ENCODE data around the gene ANHX.

ANHX gene

GRCh38 chr12:133251732-133252131 is 16.1 kb upstream of the ANHX start:
- no peaks in the 10 kb centered on the region for H4K20me1 ChIP-seq (ENCODE audit: insufficient read depth)
- no peaks in the 10 kb centered on the region for H3K4me1 ChIP-seq (ENCODE audit: low read depth, poor library complexity, severe bottlenecking)

GRCh38 chr12:133236556-133236955 is 879 bp upstream of the ANHX start:
- H3K9ac ChIP-seq, result no peak overlapping the region
- no peak for TF ChIP-seq CTCF (conservative IDR thresholded peaks at IDR 0.05; ENCODE audit: low read depth, low read length)
- no peaks in the 10 kb centered on the region for H3K27me3 ChIP-seq (ENCODE audit: insufficient read depth, low read depth)
- no peak overlapping the region for H3K27ac ChIP-seq
- H3K79me2 ChIP-seq (ENCODE audit: insufficient read depth, low read depth), result no peaks in the 10 kb centered on the region
- H3K36me3 ChIP-seq (ENCODE audit: insufficient read depth), result no peaks in the 10 kb centered on the region
- H2AFZ ChIP-seq (ENCODE audit: low read depth), result no peak overlapping the region
- no peaks in the 10 kb centered on the region for H3K4me1 ChIP-seq (ENCODE audit: low read depth, poor library complexity, severe bottlenecking)
- no peak overlapping the region for H3K4me3 ChIP-seq (IDR thresholded peaks at IDR 0.05; ENCODE audit: insufficient read depth, low read depth, low read length)
- H4K20me1 ChIP-seq (ENCODE audit: insufficient read depth), result no peaks in the 10 kb centered on the region
- no peak overlapping the region for H3K4me2 ChIP-seq

More at GRCh38 chr12:133251732-133252131, 16.1 kb upstream of the ANHX start:
- no peak overlapping the region for H3K4me3 ChIP-seq (IDR thresholded peaks at IDR 0.05; ENCODE audit: insufficient read depth, low read depth, low read length)
- H3K4me2 ChIP-seq, result no peak overlapping the region
- no peak overlapping the region for H2AFZ ChIP-seq (ENCODE audit: low read depth)
- no peaks in the 10 kb centered on the region for H3K27me3 ChIP-seq (ENCODE audit: insufficient read depth, low read depth)
- H3K27ac ChIP-seq, result no peak overlapping the region
- H3K9ac ChIP-seq, result no peak overlapping the region
- H3K36me3 ChIP-seq (ENCODE audit: insufficient read depth), result no peaks in the 10 kb centered on the region
- TF ChIP-seq CTCF (conservative IDR thresholded peaks at IDR 0.05; ENCODE audit: low read depth, low read length), result no peak
- no peaks in the 10 kb centered on the region for H3K79me2 ChIP-seq (ENCODE audit: insufficient read depth, low read depth)

GRCh38 chr12:133236144-133236543 is 467 bp upstream of the ANHX start:
- H3K27ac ChIP-seq, result no peak overlapping the region

GRCh38 chr12:133234971-133235370 is 706 bp downstream of the ANHX start:
- Histone ChIP-seq H3K4me2 (no peak overlapping the region), H3K4me1 (ENCODE audit: low read depth, poor library complexity, severe bottlenecking) (no peaks in the 10 kb centered on the region), H3K9ac (no peak overlapping the region), H3K79me2 (ENCODE audit: insufficient read depth, low read depth) (no peaks in the 10 kb centered on the region), H4K20me1 (ENCODE audit: insufficient read depth) (no peaks in the 10 kb centered on the region), H3K36me3 (ENCODE audit: insufficient read depth) (no peaks in the 10 kb centered on the region), H3K4me3 (IDR thresholded peaks at IDR 0.05; ENCODE audit: insufficient read depth, low read depth, low read length) (no peak overlapping the region), H3K27ac (no peak overlapping the region), H3K27me3 (ENCODE audit: insufficient read depth, low read depth) (no peaks in the 10 kb centered on the region), H2AFZ (ENCODE audit: low read depth) (no peak overlapping the region)
- no peak for TF ChIP-seq CTCF (conservative IDR thresholded peaks at IDR 0.05; ENCODE audit: low read depth, low read length)

More at GRCh38 chr12:133236144-133236543, 467 bp upstream of the ANHX start:
- Histone ChIP-seq H3K4me1 (ENCODE audit: low read depth, poor library complexity, severe bottlenecking) (no peaks in the 10 kb centered on the region), H4K20me1 (ENCODE audit: insufficient read depth) (no peaks in the 10 kb centered on the region), H3K27me3 (ENCODE audit: insufficient read depth, low read depth) (no peaks in the 10 kb centered on the region), H3K9ac (no peak overlapping the region), H2AFZ (ENCODE audit: low read depth) (no peak overlapping the region), H3K36me3 (ENCODE audit: insufficient read depth) (no peaks in the 10 kb centered on the region), H3K4me3 (IDR thresholded peaks at IDR 0.05; ENCODE audit: insufficient read depth, low read depth, low read length) (no peak overlapping the region), H3K4me2 (no peak overlapping the region), H3K79me2 (ENCODE audit: insufficient read depth, low read depth) (no peaks in the 10 kb centered on the region)
- TF ChIP-seq CTCF (conservative IDR thresholded peaks at IDR 0.05; ENCODE audit: low read depth, low read length), result no peak
